ENCODE results near the gene SEMA3F. TPM values are rescaled to one million over a fixed set of nuclear protein-coding genes. Genes with fewer than 3 reads are reported as not detected.

SEMA3F gene
- total RNA-seq, 1 donor from 2014 or later = 10.2 TPM

GRCh38 chr3:50174517-50174895 lies 19.4 kb downstream of the SEMA3F start:
- peaks cover 6% of the 10 kb centered on the region for H3K36me3 ChIP-seq

GRCh38 chr3:50174947-50175524 lies 19.9 kb downstream of the SEMA3F start:
- no peaks in the 10 kb centered on the region for H3K9me3 ChIP-seq (replicated peaks)
- H3K4me3 ChIP-seq = no peak overlapping the region
- peaks cover 6% of the 10 kb centered on the region for H3K36me3 ChIP-seq
- no peak for TF ChIP-seq CTCF (IDR thresholded peaks at IDR 0.05; ENCODE audit: borderline replicate concordance)
- intact Hi-C loops (cut with micrococcal nuclease) = no loop called here
- H3K27me3 ChIP-seq (ENCODE audit: low read depth) = no peaks in the 10 kb centered on the region
- no peak for DNase-seq
- no peak overlapping the region for H3K27ac ChIP-seq (replicated peaks)
- peaks cover 32% of the 10 kb centered on the region for H3K4me1 ChIP-seq

More at GRCh38 chr3:50174517-50174895, 19.4 kb downstream of the SEMA3F start:
- Histone ChIP-seq H3K27ac (replicated peaks) (no peak overlapping the region), H3K4me1 (peaks cover 37% of the 10 kb centered on the region), H3K9me3 (replicated peaks) (no peaks in the 10 kb centered on the region), H3K4me3 (no peak overlapping the region), H3K27me3 (ENCODE audit: low read depth) (no peaks in the 10 kb centered on the region)
- TF ChIP-seq CTCF (IDR thresholded peaks at IDR 0.05; ENCODE audit: borderline replicate concordance) = no peak
- no peak for DNase-seq
- intact Hi-C loops (cut with micrococcal nuclease) = no loop called here

GRCh38 chr3:50177346-50177745 lies 22.2 kb downstream of the SEMA3F start:
- intact Hi-C loops (cut with micrococcal nuclease) = no loop called here
- Histone ChIP-seq H3K9me3 (replicated peaks) (no peaks in the 10 kb centered on the region), H3K4me3 (no peak overlapping the region), H3K4me1 (peaks cover 9% of the 10 kb centered on the region), H3K27ac (replicated peaks) (no peak overlapping the region), H3K27me3 (ENCODE audit: low read depth) (no peaks in the 10 kb centered on the region), H3K36me3 (peaks cover 6% of the 10 kb centered on the region)
- no peak for DNase-seq
- no peak for TF ChIP-seq CTCF (IDR thresholded peaks at IDR 0.05; ENCODE audit: borderline replicate concordance)

- no peak for TF ChIP-seq CTCF (IDR thresholded peaks at IDR 0.05; ENCODE audit: borderline replicate concordance)
- intact Hi-C loops (cut with micrococcal nuclease) = no loop called here
- no peak for DNase-seq
- H3K27me3 ChIP-seq (ENCODE audit: low read depth) = no peaks in the 10 kb centered on the region
- no peak overlapping the region for H3K4me3 ChIP-seq
- H3K9me3 ChIP-seq (replicated peaks) = no peaks in the 10 kb centered on the region
- no peaks in the 10 kb centered on the region for H3K4me1 ChIP-seq
- H3K36me3 ChIP-seq = peaks cover 6% of the 10 kb centered on the region
- no peak overlapping the region for H3K27ac ChIP-seq (replicated peaks)
Measured at GRCh38 chr3:50179710-50180109, 24.6 kb downstream of the SEMA3F start.

- DNase-seq = no peak
- H3K27ac ChIP-seq (replicated peaks) = no peak overlapping the region
- no peak overlapping the region for H3K4me3 ChIP-seq
- peaks cover 8% of the 10 kb centered on the region for H3K36me3 ChIP-seq
- no peaks in the 10 kb centered on the region for H3K9me3 ChIP-seq (replicated peaks)
- no peaks in the 10 kb centered on the region for H3K27me3 ChIP-seq (ENCODE audit: low read depth)
- no peak for TF ChIP-seq CTCF (IDR thresholded peaks at IDR 0.05; ENCODE audit: borderline replicate concordance)
- intact Hi-C loops (cut with micrococcal nuclease) = no loop called here
- H3K4me1 ChIP-seq = no peaks in the 10 kb centered on the region
Measured at GRCh38 chr3:50181985-50182384, 26.9 kb downstream of the SEMA3F start.

All from left ventricle myocardium inferior (tissue), 1 donor.